Measurements from ENCODE around the gene IFITM1.
"Not testable (repeated sequence)": the region's sequence is repeated elsewhere in the genome, so short reads cannot be mapped to it uniquely, and the experiment has no call there.

IFITM1 gene

DNA sequence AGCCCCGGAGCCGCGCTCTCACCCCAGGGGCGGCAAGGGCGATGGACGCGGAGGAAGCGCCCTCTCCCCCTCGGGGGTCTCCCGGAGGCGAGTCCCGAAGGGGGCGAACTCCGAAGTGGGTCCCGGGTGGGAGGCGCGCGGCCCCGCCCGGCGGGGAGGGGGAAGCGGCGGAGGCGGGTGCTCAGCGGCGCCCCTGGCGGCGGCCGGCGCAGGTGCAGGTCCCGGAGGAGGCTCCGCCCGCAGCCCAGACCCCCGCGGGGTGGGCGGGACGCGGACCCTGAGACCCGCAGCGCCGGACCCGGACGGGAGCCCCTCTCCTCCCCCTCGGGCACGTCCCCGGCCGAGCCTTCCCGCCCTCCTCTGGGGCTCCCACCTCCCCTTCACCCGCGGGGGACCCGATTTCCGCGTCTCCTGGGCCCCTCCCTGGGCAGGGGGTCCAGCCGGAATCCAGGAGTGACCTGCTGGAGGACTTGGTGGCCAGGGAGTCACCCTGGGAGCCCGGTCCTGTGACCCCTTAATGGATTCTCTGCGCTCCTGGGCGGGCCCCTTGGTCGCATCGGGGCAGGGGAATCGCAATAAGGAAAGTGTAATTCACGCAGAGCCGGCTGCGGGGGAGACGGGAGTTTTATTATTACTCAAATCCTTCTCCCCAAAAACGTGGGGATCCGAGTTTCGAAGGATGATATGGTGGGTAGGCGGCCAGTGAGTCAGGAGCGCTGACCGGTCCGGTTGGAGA lies 2.7 kb upstream of the IFITM1 start:
- not testable (repeated sequence) for DNase-seq

DNA sequence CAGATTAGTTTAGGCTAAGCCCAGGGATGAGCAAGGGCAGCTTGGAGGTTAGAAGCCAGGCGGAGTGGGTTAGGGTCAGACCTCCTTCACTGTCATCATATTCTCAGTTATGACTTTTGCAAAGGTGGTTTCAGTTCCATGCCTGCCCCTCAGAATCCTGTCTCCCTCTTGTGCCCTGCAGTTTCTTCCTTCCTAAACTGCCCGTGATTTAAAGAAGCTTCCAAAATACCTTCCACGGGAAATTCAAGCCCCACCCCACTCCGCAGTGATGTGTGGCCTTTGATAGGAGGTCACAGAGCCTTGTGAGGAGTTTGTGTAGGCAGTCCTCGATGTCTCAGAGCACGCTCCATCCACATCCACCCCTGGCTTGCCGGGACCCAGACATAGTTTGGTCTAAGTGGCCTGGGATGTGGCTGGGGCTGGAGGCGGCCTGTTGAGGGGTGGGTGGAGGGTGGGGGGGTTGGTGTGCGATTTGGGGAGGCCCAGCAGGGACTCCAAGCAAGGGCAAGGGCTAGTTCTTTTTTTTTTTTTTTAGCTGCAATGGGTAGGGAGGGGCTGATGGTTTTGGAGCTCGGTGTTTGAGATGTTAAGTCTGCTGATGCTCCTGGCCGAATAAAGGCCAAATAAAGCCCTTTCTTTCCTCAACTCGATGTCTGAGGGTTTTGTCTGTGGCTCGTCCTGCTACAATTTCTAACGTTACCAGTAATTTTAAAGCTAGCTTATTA lies 1.6 kb upstream of the IFITM1 start:
- DNase-seq, result no peak

DNA sequence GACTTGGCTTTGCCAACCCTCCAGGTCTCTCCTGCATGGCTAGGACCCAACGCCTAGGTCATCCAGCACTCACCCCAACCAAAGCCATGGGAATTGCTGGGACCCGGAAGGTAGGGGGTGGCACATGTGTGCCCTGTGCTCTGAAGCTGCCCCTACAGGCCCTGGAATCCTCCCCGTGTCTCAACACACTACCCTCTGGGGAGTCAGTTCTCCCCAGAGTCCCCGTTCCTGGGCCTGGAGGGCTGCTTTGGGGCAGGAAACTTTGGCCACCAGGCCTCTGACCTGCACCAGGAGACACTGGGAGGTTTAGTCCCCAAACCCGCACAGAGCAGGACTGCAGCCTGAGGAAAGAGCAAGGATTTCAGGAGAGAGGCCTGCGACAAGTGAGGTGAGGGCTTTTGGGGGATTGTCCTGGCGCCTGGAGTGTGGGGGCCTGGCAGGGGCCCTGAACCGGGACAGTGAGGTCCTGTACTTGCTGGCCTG lies 495 bp upstream of the IFITM1 start:
- no peak for DNase-seq

GRCh38 chr11:314554-314875 lies 675 bp downstream of the IFITM1 start:
- not testable (repeated sequence) for DNase-seq

DNA sequence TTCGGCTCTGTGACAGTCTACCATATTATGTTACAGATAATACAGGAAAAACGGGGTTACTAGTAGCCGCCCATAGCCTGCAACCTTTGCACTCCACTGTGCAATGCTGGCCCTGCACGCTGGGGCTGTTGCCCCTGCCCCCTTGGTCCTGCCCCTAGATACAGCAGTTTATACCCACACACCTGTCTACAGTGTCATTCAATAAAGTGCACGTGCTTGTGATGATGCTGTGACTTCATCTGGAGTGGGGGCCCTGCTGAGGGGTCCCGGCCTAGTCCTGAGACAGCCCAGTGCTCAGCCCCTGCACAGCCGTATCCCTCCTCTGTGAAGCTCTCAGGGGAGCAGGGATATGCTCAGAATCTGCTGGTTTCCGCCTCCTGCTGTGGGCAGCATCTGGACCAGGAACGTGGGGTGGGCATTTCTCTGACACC lies 1.2 kb downstream of the IFITM1 start:
- no peak for DNase-seq

GRCh38 chr11:315516-315994 lies 1.7 kb downstream of the IFITM1 start:
- no peak for DNase-seq

- no peak for DNase-seq
Observed at GRCh38 chr11:316031-316701, 2.3 kb downstream of the IFITM1 start.

- DNase-seq, result no peak
Observed at GRCh38 chr11:316891-317301, 3.1 kb downstream of the IFITM1 start.

DNA sequence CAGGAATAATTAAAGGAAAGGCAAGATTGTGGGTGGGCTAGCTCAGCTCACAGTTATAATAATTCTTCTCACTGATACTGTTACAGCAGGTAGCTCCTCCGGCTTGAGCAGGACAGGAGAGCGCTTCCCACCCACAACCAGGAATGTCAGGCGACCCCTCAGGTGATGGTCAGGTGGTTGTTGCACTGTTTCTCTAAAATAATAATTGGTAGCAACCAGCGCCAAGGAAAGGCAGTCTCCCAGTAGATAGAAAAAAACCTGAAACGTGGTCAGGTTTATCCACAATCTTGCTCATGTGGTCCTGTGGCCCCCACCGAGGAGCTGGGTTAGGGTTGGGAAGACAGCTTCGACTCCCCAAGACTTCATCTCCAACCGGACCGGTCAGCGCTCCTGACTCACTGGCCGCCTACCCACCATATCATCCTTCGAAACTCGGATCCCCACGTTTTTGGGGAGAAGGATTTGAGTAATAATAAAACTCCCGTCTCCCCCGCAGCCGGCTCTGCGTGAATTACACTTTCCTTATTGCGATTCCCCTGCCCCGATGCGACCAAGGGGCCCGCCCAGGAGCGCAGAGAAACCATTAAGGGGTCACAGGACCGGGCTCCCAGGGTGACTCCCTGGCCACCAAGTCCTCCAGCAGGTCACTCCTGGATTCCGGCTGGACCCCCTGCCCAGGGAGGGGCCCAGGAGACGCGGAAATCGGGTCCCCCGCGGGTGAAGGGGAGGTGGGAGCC lies 4.0 kb downstream of the IFITM1 start:
- not testable (repeated sequence) for DNase-seq

DNA sequence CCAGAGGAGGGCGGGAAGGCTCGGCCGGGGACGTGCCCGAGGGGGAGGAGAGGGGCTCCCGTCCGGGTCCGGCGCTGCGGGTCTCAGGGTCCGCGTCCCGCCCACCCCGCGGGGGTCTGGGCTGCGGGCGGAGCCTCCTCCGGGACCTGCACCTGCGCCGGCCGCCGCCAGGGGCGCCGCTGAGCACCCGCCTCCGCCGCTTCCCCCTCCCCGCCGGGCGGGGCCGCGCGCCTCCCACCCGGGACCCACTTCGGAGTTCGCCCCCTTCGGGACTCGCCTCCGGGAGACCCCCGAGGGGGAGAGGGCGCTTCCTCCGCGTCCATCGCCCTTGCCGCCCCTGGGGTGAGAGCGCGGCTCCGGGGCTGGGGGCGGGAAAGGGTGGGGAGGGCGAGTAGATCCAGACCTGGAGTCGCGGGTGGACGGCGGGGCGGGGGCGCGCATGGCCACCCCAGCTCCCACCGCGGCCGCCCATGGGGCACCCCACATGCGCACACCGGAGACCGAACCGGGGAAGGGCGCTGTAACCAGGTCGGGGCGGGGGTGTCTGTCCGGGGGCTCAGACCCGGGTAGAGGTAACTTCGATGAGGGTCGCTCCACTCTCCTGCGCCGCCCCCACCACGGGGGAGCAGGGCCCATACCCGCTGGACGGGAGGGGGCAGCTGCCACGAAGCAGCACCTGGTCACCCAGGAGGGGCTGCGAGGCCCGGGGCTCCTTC lies 4.7 kb downstream of the IFITM1 start:
- not testable (repeated sequence) for DNase-seq

DNA sequence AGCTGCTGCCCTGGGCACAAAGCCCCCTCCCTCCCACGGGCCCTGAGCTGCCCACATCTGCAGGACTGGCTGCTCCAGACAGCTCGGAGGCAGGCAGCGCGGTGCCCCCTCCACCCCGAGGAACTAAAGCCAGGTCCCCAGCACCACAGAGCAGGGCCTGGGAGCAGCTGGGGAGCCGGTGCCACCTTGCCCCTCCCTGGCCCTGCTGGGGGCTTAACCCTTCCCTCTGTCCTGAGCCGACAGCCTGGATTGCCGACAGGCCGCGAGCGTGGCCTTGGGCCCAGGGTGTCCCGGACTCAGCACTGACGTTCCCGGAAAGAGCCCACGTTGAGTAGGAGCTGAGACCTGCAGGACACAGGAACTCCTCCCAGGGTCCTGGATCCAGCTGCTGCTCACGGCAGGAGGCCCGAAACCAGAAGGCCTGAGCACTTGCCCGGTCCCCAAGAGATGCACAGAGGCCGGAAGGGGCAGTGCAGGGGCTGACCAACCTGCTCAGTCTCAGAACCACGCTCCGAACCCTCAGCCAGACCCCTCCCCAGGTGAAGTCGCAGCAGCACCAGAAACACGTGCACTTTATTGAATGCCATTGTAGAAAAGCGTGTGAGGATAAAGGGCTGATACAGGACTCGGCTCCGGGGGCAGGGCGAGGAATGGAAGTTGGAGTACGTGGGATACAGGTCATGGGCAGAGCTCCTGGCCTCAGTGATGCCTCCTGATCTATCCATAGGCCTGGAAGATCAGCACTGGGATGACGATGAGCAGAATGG lies 5.5 kb downstream of the IFITM1 start:
- not testable (repeated sequence) for DNase-seq

GRCh38 chr11:319888-320273 lies 6.0 kb downstream of the IFITM1 start:
- not testable (repeated sequence) for DNase-seq

GRCh38 chr11:324156-324555 lies 10.3 kb downstream of the IFITM1 start:
- DNase-seq, result no peak

GRCh38 chr11:324593-325517 lies 11.0 kb downstream of the IFITM1 start:
- DNase-seq, result not testable (repeated sequence)

DNA sequence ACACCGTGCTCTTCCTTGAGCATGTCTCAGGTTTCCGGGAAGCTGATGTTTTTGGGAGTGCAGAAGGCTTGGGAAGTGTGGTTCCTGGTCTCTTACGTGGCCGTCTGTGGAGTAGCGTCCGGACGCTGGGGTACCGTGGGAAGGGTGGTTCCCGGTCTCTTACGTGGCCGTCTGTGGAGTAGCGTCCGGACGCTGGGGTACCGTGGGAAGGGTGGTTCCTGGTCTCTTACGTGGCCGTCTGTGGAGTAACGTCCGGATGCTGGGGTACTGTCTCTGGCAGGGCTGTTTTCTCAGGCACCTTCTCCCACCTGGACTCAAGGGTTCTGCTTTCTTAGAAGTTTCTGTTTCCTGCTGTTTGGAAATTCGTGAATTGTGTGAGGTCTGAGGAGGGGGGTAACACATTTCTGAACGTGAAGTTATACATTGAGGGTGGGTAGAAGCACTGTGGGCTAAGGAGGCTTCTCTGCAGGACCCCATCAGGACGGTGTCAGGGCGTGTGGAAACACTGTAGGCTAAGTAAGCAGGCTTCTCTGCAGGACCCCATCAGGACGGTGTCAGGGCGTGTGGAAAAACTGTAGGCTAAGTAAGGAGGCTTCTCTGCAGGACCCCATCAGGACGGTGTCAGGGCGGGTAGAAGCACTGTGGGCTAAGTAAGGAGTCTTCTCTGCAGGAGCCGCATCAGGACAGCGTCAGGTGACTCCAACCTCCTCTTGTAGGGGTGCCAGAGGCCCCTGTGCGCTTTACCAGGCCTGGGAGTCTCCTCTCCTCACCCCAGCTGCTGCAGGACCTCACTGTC lies 12.2 kb downstream of the IFITM1 start:
- DNase-seq, result no peak

GRCh38 chr11:326592-326841 lies 12.7 kb downstream of the IFITM1 start:
- DNase-seq, result no peak

GRCh38 chr11:326842-327580 lies 13.2 kb downstream of the IFITM1 start:
- DNase-seq, result no peak

DNA sequence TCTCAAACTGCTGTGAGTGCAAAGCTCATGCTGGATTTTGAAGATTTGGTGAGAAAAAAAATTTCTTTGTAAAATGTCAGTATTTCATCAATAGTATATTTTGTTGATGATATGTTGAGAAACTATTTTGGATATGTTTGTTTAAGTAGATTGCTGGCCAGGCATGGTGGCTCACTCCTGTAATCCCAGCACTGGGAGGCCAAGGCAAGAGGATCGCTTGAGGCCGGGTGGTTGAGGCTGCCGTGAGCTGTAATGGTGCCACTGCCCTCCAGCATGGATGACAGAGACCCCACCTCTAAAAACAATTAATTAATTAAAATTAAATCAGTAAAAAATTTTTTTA lies 13.7 kb downstream of the IFITM1 start:
- DNase-seq, result no peak

DNA sequence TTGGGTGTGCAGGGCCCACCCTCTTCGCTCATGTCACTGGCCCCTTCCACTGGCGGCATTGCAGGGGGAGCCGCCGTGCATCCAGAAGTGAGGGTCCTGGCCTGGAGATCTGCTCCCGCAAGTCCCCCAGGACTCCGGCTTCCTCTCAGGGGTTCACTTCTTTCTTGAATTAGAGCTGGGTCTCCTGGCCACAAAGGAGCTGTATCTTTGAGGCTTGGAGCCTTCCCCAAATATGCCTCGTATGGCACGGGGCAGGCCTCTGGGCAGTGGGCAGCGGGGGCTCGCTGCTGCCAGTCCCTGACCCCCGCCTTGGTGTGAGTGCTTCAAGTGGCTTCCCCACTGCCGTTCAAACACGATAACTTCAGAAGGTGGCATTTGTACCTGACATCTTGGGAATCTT lies 14.2 kb downstream of the IFITM1 start:
- no peak for DNase-seq

Measured in activated CD4-positive, CD25-positive, alpha-beta regulatory T cell (primary cell).